K562 (cell line): Measurements from ENCODE around the gene PLEKHG4B. TPM values are rescaled to one million over a fixed set of nuclear protein-coding genes. Genes with fewer than 3 reads are reported as not detected.

Experiments used
- ATAC-seq: fragments of 200-7000 bp; cut with Tn5 transposase; 3 replicates; pipeline ENCODE4 v1.9.1; 2020; ENCODE audit warnings: moderate library complexity
- BruUV-seq: library from RNA; stranded (reverse); fragments of 400-500 nt; replicated peaks from 2 replicates; lab custom pipeline; 2021; lab: Mats Ljungman, UMichigan
- CTCF ChIA-PET: fragments of 300-600 bp; formaldehyde crosslinking; extraction: SDS; loops from one replicate; lab custom pipeline; 2021; ENCODE audit warnings: low intra/inter-chr PET ratio; lab: Yijun Ruan, JAX
- POLR2A ChIA-PET: fragments of 300-600, 350-650 bp; sonication (Branson Sonifier 250); formaldehyde crosslinking; extraction: SDS; loops from one replicate; lab custom pipeline; 2021; ENCODE audit warnings: antibody characterized with exemption, inconsistent platforms; lab: Yijun Ruan, JAX
- DNase-seq, 4 experiments: peaks; one replicate each; pipeline versions ENCODE4 v3.0.0 to v3.0.0-alpha.2; 2011 to 2018; ENCODE audit warnings: low spot score in 3 of 4, mixed read lengths in 3 of 4; ENCODE audit errors: extremely low read depth in 1 of 4
- FAIRE-seq: peaks from 2 replicates; lab custom pipeline; 2011; peaks lifted over from hg19 to GRCh38; lab: Jason Lieb, UNC
- H2AFZ ChIP-seq: 2 replicates; pipeline ENCODE4 v1.6.0; 2011; ENCODE audit warnings: low read depth, low read length, control low read depth, inconsistent platforms
- H3K27ac ChIP-seq: fragments of 200-600 bp; 3 replicates; pipeline ENCODE4 v1.8.0; 2011; ENCODE audit warnings: low read depth, mild to moderate bottlenecking, control low read depth, inconsistent platforms, low read length, moderate library complexity, mixed read lengths; ENCODE audit errors: extremely low read depth
- H3K27me3 ChIP-seq, 2 experiments: fragments of 300-600 bp in 1 of 2; 2 replicates in 1 of 2; 3 replicates in 1 of 2; pipeline versions ENCODE4 v1.6.0 to v1.8.0; 2011; ENCODE audit warnings: inconsistent platforms in 2 of 2, low read length in 2 of 2, mild to moderate bottlenecking in 1 of 2, mixed read lengths in 1 of 2, moderate library complexity in 1 of 2; ENCODE audit not compliant: control insufficient read depth in 2 of 2, insufficient read depth in 2 of 2
- H3K36me3 ChIP-seq: fragments of 300-600 bp; 3 replicates; pipeline ENCODE4 v1.8.0; 2011; ENCODE audit warnings: mild to moderate bottlenecking, low read length, inconsistent platforms; ENCODE audit not compliant: control insufficient read depth, insufficient read depth
- H3K4me1 ChIP-seq, 2 experiments: fragments of 200-600 bp in 1 of 2; replicated peaks in 1 of 2; 2 replicates in 1 of 2; 3 replicates in 1 of 2; pipeline versions ENCODE4 v1.5.1 to v1.8.0; 2011; ENCODE audit warnings: inconsistent platforms in 2 of 2, low read length in 2 of 2, mild to moderate bottlenecking in 1 of 2, mixed read lengths in 1 of 2, moderate library complexity in 1 of 2; ENCODE audit not compliant: control insufficient read depth in 2 of 2, insufficient read depth in 2 of 2
- H3K4me2 ChIP-seq: 2 replicates; pipeline ENCODE4 v1.6.1; 2011; ENCODE audit warnings: low read length, control low read depth, inconsistent platforms, mixed read lengths; ENCODE audit not compliant: insufficient read depth
- H3K4me3 ChIP-seq: fragments of 200-600 bp; sonication (generic), shearing (Covaris generic); 2 replicates; pipeline ENCODE4 v1.5.1; 2016; ENCODE audit warnings: control low read depth, inconsistent platforms
- H3K79me2 ChIP-seq: fragments of 200-600 bp; 3 replicates; pipeline ENCODE4 v1.8.0; 2011; ENCODE audit warnings: low read length, inconsistent platforms; ENCODE audit not compliant: control insufficient read depth, insufficient read depth
- H3K9ac ChIP-seq, 2 experiments: 2 replicates each; pipeline versions ENCODE4 v1.6.0 to v1.6.1; 2011; ENCODE audit warnings: low read depth in 2 of 2, low read length in 2 of 2, control low read depth in 1 of 2, inconsistent platforms in 1 of 2, mild to moderate bottlenecking in 1 of 2, mixed read lengths in 1 of 2; ENCODE audit not compliant: insufficient read depth in 1 of 2
- H3K9me1 ChIP-seq: one replicate; pipeline ENCODE4 v1.6.0; 2011; ENCODE audit warnings: inconsistent platforms, mild to moderate bottlenecking, low read length, moderate library complexity; ENCODE audit not compliant: control insufficient read depth, insufficient read depth
- H3K9me3 ChIP-seq: replicated peaks from 2 replicates; pipeline ENCODE4 v1.5.1; 2011; ENCODE audit warnings: low read depth, low read length, inconsistent platforms; ENCODE audit not compliant: control insufficient read depth, insufficient read depth
- H4K20me1 ChIP-seq: replicated peaks from 2 replicates; pipeline ENCODE4 v1.6.1; 2011; ENCODE audit warnings: low read length, inconsistent platforms, mixed read lengths; ENCODE audit not compliant: control insufficient read depth, insufficient read depth
- ATF7 ChIP-seq: fragments of 450-650 bp; IDR thresholded peaks from 2 replicates; pipeline ENCODE4 v1.7.1; 2014; ENCODE audit warnings: mild to moderate bottlenecking, moderate library complexity
- CBX5 ChIP-seq: IDR thresholded peaks from 2 replicates; pipeline ENCODE4 v1.6.1; 2014; ENCODE audit warnings: low read depth, borderline replicate concordance
- CTBP1 ChIP-seq: fragments of 450-650 bp; IDR thresholded peaks from 2 replicates; pipeline ENCODE4 v1.6.1; 2016; ENCODE audit warnings: borderline replicate concordance
- ELF2 ChIP-seq: fragments of 250-450 bp; sonication (Bioruptor Pico); IDR thresholded peaks from 2 replicates; pipeline ENCODE4 v1.5.0; 2021; ENCODE audit warnings: mild to moderate bottlenecking
- HNRNPUL1 ChIP-seq: fragments of 200-400 bp; formaldehyde crosslinking; IDR thresholded peaks from 2 replicates; pipeline ENCODE4 v1.6.1; 2017; ENCODE audit warnings: low read length
- MCM5 ChIP-seq: fragments of 450-650 bp; IDR thresholded peaks from 2 replicates; pipeline ENCODE4 v1.6.1; 2016; ENCODE audit warnings: low read depth
- NCOA4 ChIP-seq: fragments of 450-650 bp; IDR thresholded peaks from 2 replicates; pipeline ENCODE4 v1.6.1; 2018; ENCODE audit warnings: mild to moderate bottlenecking; ENCODE audit not compliant: partially characterized antibody
- POLR2G ChIP-seq: fragments of 200-400 bp; formaldehyde crosslinking; IDR thresholded peaks from 2 replicates; pipeline ENCODE4 v1.6.1; 2017; ENCODE audit warnings: low read depth, mild to moderate bottlenecking, antibody characterized with exemption, low read length, moderate library complexity
- WHSC1 ChIP-seq: IDR thresholded peaks from one replicate; pipeline ENCODE4 v1.6.1; 2012; ENCODE audit warnings: low read length, control low read depth, inconsistent platforms
- ZNF263 ChIP-seq: sonication (generic); formaldehyde crosslinking; IDR thresholded peaks from 2 replicates; pipeline ENCODE4 v1.8.0; 2022; ENCODE audit warnings: mild to moderate bottlenecking, missing genetic modification reagents, borderline replicate concordance
- ZNF324 ChIP-seq: fragments of 250-450 bp; sonication (Bioruptor Pico); IDR thresholded peaks from 2 replicates; pipeline ENCODE4 v1.4.0; 2020; ENCODE audit warnings: mild to moderate bottlenecking
- WGBS: fragments of 100-300 bp; shearing (Covaris generic); methylation state at CpG from one replicate; pipeline ENCODE4 v1.1.6; 2016; ENCODE audit warnings: low coverage, mixed read lengths; ENCODE audit not compliant: insufficient coverage; ENCODE audit errors: missing lambda C conversion rate; 5-methylcytosine and 5-hydroxymethylcytosine counted together
- in situ Hi-C: fragments of 300-500 bp; cut with MboI; formaldehyde crosslinking; loops from 4 replicates; pipeline ENCODE4 v1.15.0; 2018; ENCODE audit warnings: inconsistent platforms, mixed read lengths
- intact Hi-C: fragments of 100-400 bp; cut with micrococcal nuclease; formaldehyde crosslinking; loops from 2 replicates; pipeline ENCODE4 v1.14.2; 2022
- polyA plus RNA-seq, 8 experiments: library from polyadenylated mRNA; depleted of rRNA in 4 of 8; stranded (reverse) in 5 of 8; unstranded in 3 of 8; fragments of >200 nt; fragmentation: Nextera tagmentation in 2 of 8; fragmentation: Illumina TruSeq in 1 of 8; extraction: Ambion mirVana in 2 of 8; extraction: Trizol in 1 of 8; gene quantifications; 2 replicates each; pipeline versions ENCODE4 v1.2.1 to v1.2.3, GENCODE V29; 2011 to 2014; ENCODE audit warnings: inconsistent platforms in 1 of 8, missing spikeins in 1 of 8
- total RNA-seq, 7 experiments: library from RNA; depleted of rRNA in 6 of 7; stranded (reverse); fragments of >200 nt in 6 of 7; fragmentation: Illumina TruSeq in 2 of 7; extraction: Trizol in 2 of 7; gene quantifications; 2 replicates each; pipeline versions ENCODE4 v1.2.1 to v1.2.3, GENCODE V29; 2011 to 2021; ENCODE audit warnings: low replicate concordance in 1 of 7
- TF ChIP-seq, protein P1 (sequence below), 2 experiments: fragments of 450-650 bp; IDR thresholded peaks; 2 replicates each; pipeline ENCODE4 v1.6.1; 2016
- TF ChIP-seq, protein P2 (sequence below), 3 experiments: IDR thresholded peaks in 2 of 3; conservative IDR thresholded peaks in 1 of 3; 2 replicates each; pipeline ENCODE4 v1.5.1; 2011 to 2012; ENCODE audit warnings: low read length in 3 of 3, mild to moderate bottlenecking in 3 of 3, control low read depth in 2 of 3, improper control_type of control experiment in 1 of 3, inconsistent platforms in 1 of 3, low read depth in 1 of 3, mixed read lengths in 1 of 3, moderate library complexity in 1 of 3; ENCODE audit not compliant: insufficient read depth in 2 of 3

Gene PLEKHG4B
- total and polyA plus RNA-seq, 9 of the 15 experiments (the other 6 are each of a cell fraction or from before 2014, with no cell fraction given) = 0.02 TPM; not detected in 8

DNA sequence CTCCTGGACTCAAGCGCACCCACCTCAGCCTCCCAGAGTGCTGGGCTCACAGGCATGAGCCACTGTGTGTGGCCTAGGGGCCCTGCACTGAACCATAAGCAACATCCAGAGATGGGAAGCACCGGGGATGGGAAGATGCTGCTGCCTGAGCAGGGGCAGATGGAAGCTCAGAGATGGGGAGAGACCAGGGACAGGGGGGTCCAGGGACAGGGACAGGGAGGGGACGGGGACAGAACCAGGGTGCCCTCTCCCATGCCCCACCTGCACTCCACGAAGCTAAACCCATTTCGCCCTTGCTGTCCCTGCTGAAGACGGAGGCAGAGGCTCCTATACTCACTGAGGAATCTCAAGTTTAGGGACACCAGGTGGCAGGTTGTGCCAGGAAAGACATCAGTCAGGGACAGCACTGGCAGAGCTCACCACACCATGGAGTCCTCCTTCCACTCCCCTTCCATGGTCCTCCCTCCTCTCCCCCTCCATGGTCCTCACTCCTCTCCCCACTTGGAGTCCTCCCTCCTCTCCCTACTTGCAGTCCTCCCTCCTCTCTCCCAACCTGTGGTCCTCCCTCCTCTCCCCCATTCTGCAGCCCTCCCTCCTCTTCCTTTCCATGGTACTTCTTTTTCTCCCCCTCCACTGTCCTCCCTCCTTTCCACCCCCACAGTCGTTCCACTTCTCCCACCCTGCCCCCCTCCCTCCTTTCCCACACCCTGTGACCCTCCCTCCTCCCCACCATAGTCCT is 53.8 kb downstream of the PLEKHG4B start:
- ChIA-PET CTCF (no interaction called here), POLR2A (no interaction called here)
- TF ChIP-seq ZNF263 (peak; percentile 89), POLR2G (no peak)
- no peak overlapping the region for H2AFZ ChIP-seq
- no TSS peak for BruUV-seq
- WGBS = 0% methylated on average over 6 of the region's 7 CpGs
- peaks cover 5% of the 10 kb centered on the region for H3K9me3 ChIP-seq
- ATAC-seq (no peak), FAIRE-seq (no peak), DNase-seq (no peak)
- H3K9ac ChIP-seq = no peak overlapping the region
- H3K27ac ChIP-seq = no peak overlapping the region
- no peaks in the 10 kb centered on the region for H3K79me2 ChIP-seq
- no peak overlapping the region for H3K4me2 ChIP-seq
- no peaks in the 10 kb centered on the region for H3K36me3 ChIP-seq
- H3K27me3 ChIP-seq = peaks cover 10 to 32% of the 10 kb centered on the region in 2 experiments; a peak in 4 of 5 replicates
- no peaks in the 10 kb centered on the region for H4K20me1 ChIP-seq
- intact Hi-C loops (no loop called here), in situ Hi-C loops (no loop called here)
- no peaks in the 10 kb centered on the region for H3K9me1 ChIP-seq
- H3K4me3 ChIP-seq = no peak overlapping the region
- 0 out of 5 replicates have a peak, but pooled peaks cover 0 to 5% of the 10 kb centered on the region in 2 experiments for H3K4me1 ChIP-seq

DNA sequence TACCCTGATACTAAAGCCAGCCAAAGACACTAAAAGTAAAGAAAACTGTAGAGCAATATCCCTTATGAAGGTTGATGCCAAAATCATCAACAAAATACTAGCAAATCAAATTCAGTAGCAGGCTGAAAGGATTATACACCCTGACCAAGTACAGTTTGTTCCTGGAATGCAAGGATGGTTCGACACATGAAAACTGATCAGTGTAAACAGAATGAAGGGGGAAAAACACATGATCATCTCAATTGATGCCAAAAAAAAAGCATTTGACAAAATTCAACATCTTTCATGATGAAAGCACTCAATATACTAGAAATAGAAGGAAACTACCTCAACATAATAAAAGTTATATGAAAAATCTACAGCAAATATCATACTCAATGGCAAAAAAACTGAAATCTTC is 55.8 kb downstream of the PLEKHG4B start:
- Histone ChIP-seq H4K20me1 (no peaks in the 10 kb centered on the region), H3K9me3 (peaks cover 5% of the 10 kb centered on the region), H3K9ac (no peak overlapping the region), H3K27me3 (peaks cover 7 to 22% of the 10 kb centered on the region in 2 experiments; a peak in 4 of 5 replicates), H3K4me2 (no peak overlapping the region), H2AFZ (no peak overlapping the region), H3K27ac (no peak overlapping the region), H3K4me3 (no peak overlapping the region), H3K36me3 (no peaks in the 10 kb centered on the region), H3K4me1 (0 out of 5 replicates have a peak, but pooled peaks cover 0 to 4% of the 10 kb centered on the region in 2 experiments), H3K9me1 (no peaks in the 10 kb centered on the region), H3K79me2 (no peaks in the 10 kb centered on the region)
- no peak for FAIRE-seq
- no TSS peak for BruUV-seq
- in situ Hi-C loops (no loop called here), intact Hi-C loops (no loop called here)
- ChIA-PET POLR2A (no interaction called here), CTCF (no interaction called here)
- WGBS = 0% methylated on average over 1 of the region's 1 CpG
- DNase-seq = peak in 2 of 4 experiments; percentile 8 to 17
- no peak for ATAC-seq
- no peak for TF ChIP-seq ELF2 (CRISPR knock-in tag)
- 0 out of 2 replicates have a peak, but pooled peaks have one; percentile 47 for TF ChIP-seq CBX5
- no peak for TF ChIP-seq NCOA4
- TF ChIP-seq CTBP1 = no peak
- TF ChIP-seq ATF7 = no peak
- TF ChIP-seq MCM5 = no peak
- no peak for TF ChIP-seq HNRNPUL1
- TF ChIP-seq, protein P1, sequence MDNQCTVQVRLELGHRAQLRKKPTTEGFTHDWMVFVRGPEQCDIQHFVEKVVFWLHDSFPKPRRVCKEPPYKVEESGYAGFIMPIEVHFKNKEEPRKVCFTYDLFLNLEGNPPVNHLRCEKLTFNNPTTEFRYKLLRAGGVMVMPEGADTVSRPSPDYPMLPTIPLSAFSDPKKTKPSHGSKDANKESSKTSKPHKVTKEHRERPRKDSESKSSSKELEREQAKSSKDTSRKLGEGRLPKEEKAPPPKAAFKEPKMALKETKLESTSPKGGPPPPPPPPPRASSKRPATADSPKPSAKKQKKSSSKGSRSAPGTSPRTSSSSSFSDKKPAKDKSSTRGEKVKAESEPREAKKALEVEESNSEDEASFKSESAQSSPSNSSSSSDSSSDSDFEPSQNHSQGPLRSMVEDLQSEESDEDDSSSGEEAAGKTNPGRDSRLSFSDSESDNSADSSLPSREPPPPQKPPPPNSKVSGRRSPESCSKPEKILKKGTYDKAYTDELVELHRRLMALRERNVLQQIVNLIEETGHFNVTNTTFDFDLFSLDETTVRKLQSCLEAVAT (IDR thresholded peaks at IDR 0.05) = no peak
- TF ChIP-seq, protein P2, sequence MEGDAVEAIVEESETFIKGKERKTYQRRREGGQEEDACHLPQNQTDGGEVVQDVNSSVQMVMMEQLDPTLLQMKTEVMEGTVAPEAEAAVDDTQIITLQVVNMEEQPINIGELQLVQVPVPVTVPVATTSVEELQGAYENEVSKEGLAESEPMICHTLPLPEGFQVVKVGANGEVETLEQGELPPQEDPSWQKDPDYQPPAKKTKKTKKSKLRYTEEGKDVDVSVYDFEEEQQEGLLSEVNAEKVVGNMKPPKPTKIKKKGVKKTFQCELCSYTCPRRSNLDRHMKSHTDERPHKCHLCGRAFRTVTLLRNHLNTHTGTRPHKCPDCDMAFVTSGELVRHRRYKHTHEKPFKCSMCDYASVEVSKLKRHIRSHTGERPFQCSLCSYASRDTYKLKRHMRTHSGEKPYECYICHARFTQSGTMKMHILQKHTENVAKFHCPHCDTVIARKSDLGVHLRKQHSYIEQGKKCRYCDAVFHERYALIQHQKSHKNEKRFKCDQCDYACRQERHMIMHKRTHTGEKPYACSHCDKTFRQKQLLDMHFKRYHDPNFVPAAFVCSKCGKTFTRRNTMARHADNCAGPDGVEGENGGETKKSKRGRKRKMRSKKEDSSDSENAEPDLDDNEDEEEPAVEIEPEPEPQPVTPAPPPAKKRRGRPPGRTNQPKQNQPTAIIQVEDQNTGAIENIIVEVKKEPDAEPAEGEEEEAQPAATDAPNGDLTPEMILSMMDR (IDR thresholded peaks at IDR 0.05 in 2 of 3, conservative IDR thresholded peaks at IDR 0.05 in 1 of 3; ENCODE audit: insufficient read depth in 2 of 3, low read depth in 1 of 3, low read length in 3 of 3) = no peak
- TF ChIP-seq ZNF324 (CRISPR knock-in tag) = peak; percentile 97
- TF ChIP-seq WHSC1 = no peak
